Hepatocyte (in vitro differentiated cells): ENCODE results near the gene LEP. TPM values are rescaled to one million over a fixed set of nuclear protein-coding genes. Genes with fewer than 3 reads are reported as not detected.

Experiments
- DNase-seq: peaks from one replicate; pipeline ENCODE4 v3.0.0-alpha.2; 2016; ENCODE audit warnings: low spot score
- H2AFZ ChIP-seq: fragments of 200-600 bp; sonication (generic); 2 replicates; pipeline ENCODE4 v1.6.0; 2016; ENCODE audit warnings: antibody characterized with exemption, mild to moderate bottlenecking
- H3K27ac ChIP-seq: fragments of 200-600 bp; sonication (generic); 2 replicates; pipeline ENCODE4 v1.5.1; 2016; ENCODE audit warnings: mild to moderate bottlenecking
- H3K27me3 ChIP-seq: fragments of 200-600 bp; sonication (generic); 2 replicates; pipeline ENCODE4 v1.6.1; 2016
- H3K36me3 ChIP-seq: fragments of 200-600 bp; sonication (generic); replicated peaks from 2 replicates; pipeline ENCODE4 v1.5.1; 2016; ENCODE audit warnings: low read depth; ENCODE audit not compliant: insufficient read depth
- H3K4me1 ChIP-seq: fragments of 200-600 bp; sonication (generic); 2 replicates; pipeline ENCODE4 v1.5.1; 2016; ENCODE audit warnings: mild to moderate bottlenecking, moderate library complexity; ENCODE audit not compliant: insufficient read depth
- H3K4me2 ChIP-seq: fragments of 200-600 bp; sonication (generic); 2 replicates; pipeline ENCODE4 v1.6.0; 2016
- H3K4me3 ChIP-seq: fragments of 200-600 bp; sonication (generic); 2 replicates; pipeline ENCODE4 v1.5.1; 2016; ENCODE audit warnings: mild to moderate bottlenecking
- H3K79me2 ChIP-seq: fragments of 200-600 bp; sonication (generic); 2 replicates; pipeline ENCODE4 v1.6.0; 2017; ENCODE audit warnings: mild to moderate bottlenecking
- H3K9me2 ChIP-seq: fragments of 200-600 bp; sonication (generic); replicated peaks from 2 replicates; pipeline ENCODE4 v1.6.0; 2017; ENCODE audit warnings: mild to moderate bottlenecking; ENCODE audit not compliant: insufficient read depth
- H3K9me3 ChIP-seq: fragments of 200-600 bp; sonication (generic); 2 replicates; pipeline ENCODE4 v1.5.1; 2016; ENCODE audit warnings: low read depth, mild to moderate bottlenecking
- H4K20me1 ChIP-seq: fragments of 200-600 bp; sonication (generic); 2 replicates; pipeline ENCODE4 v1.6.0; 2016; ENCODE audit warnings: mild to moderate bottlenecking; ENCODE audit not compliant: insufficient read depth, poor library complexity, severe bottlenecking
- CTCF ChIP-seq: fragments of 200-600 bp; sonication (generic); IDR thresholded peaks from 2 replicates; pipeline ENCODE4 v1.5.1; 2016; ENCODE audit warnings: antibody characterized with exemption, mild to moderate bottlenecking; ENCODE audit not compliant: poor library complexity
- EZH2 ChIP-seq: fragments of 200-600 bp; sonication (generic); IDR thresholded peaks from 2 replicates; pipeline ENCODE4 v1.6.1; 2016; ENCODE audit warnings: antibody characterized with exemption, mild to moderate bottlenecking, borderline replicate concordance
- EZH2phosphoT487 ChIP-seq: fragments of 200-600 bp; sonication (generic); IDR thresholded peaks from one replicate; pipeline ENCODE4 v1.6.1; 2018; ENCODE audit warnings: antibody characterized with exemption, mild to moderate bottlenecking, low read depth, moderate library complexity; ENCODE audit not compliant: unreplicated experiment, severe bottlenecking
- whole genome bisulfite sequencing: methylation state at CpG from one replicate; pipeline ENCODE4 v1.1.6; 2016; ENCODE audit warnings: low lambda C conversion rate; ENCODE audit errors: missing lambda C conversion rate; 5-methylcytosine and 5-hydroxymethylcytosine counted together
- polyA plus RNA-seq: library from polyadenylated mRNA; unstranded; fragments of >200 nt; fragmentation: Nextera tagmentation; extraction: Ambion mirVana; gene quantifications from 2 replicates; pipeline ENCODE4 v1.2.1, GENCODE V29; 2016
- total RNA-seq: library from RNA; depleted of rRNA; stranded (reverse); fragments of >200 nt; gene quantifications from 2 replicates; pipeline ENCODE4 v1.2.3, GENCODE V29; 2014

The LEP gene
- total and polyA plus RNA-seq, 2 experiments from 2014 or later: not detected

GRCh38 chr7:128231677-128232076 lies 9.4 kb upstream of the LEP start:
- Histone ChIP-seq H3K4me2 (no peak overlapping the region), H3K79me2 (no peaks in the 10 kb centered on the region), H3K27ac (no peak overlapping the region), H3K4me3 (no peak overlapping the region), H3K4me1 (no peaks in the 10 kb centered on the region), H3K27me3 (no peaks in the 10 kb centered on the region), H2AFZ (no peak overlapping the region), H3K9me3 (no peaks in the 10 kb centered on the region), H3K36me3 (no peaks in the 10 kb centered on the region), H4K20me1 (no peaks in the 10 kb centered on the region), H3K9me2 (no peaks in the 10 kb centered on the region)
- DNase-seq: no peak
- WGBS: 93% methylated on average over 6 of the region's 6 CpGs
- no peak for TF ChIP-seq EZH2
- TF ChIP-seq EZH2phosphoT487: no peak
- TF ChIP-seq CTCF: no peak

- H4K20me1 ChIP-seq: no peaks in the 10 kb centered on the region
- no peak for DNase-seq
These were observed 7.6 kb upstream of the LEP start for GRCh38 chr7:128233471-128233870.

GRCh38 chr7:128234476-128235026 lies 6.5 kb upstream of the LEP start:
- no peaks in the 10 kb centered on the region for H3K9me3 ChIP-seq
- no peaks in the 10 kb centered on the region for H3K36me3 ChIP-seq
- WGBS: 83% methylated on average over 9 of the region's 9 CpGs
- no peaks in the 10 kb centered on the region for H3K27me3 ChIP-seq
- H3K4me1 ChIP-seq: no peaks in the 10 kb centered on the region
- no peak for TF ChIP-seq EZH2phosphoT487
- TF ChIP-seq CTCF: no peak
- no peaks in the 10 kb centered on the region for H3K79me2 ChIP-seq
- H3K4me2 ChIP-seq: no peak overlapping the region
- H2AFZ ChIP-seq: no peak overlapping the region
- H4K20me1 ChIP-seq: no peaks in the 10 kb centered on the region
- H3K4me3 ChIP-seq: no peak overlapping the region
- H3K9me2 ChIP-seq: no peaks in the 10 kb centered on the region
- DNase-seq: no peak
- H3K27ac ChIP-seq: no peak overlapping the region

More at GRCh38 chr7:128233471-128233870, 7.6 kb upstream of the LEP start:
- Histone ChIP-seq H3K36me3 (no peaks in the 10 kb centered on the region), H3K9me2 (no peaks in the 10 kb centered on the region), H3K4me1 (no peaks in the 10 kb centered on the region), H3K4me3 (no peak overlapping the region), H3K9me3 (no peaks in the 10 kb centered on the region), H3K27me3 (no peaks in the 10 kb centered on the region), H2AFZ (no peak overlapping the region), H3K4me2 (no peak overlapping the region), H3K79me2 (no peaks in the 10 kb centered on the region), H3K27ac (no peak overlapping the region)
- 75% methylated on average over 5 of the region's 5 CpGs for WGBS
- TF ChIP-seq EZH2 (no peak), CTCF (no peak), EZH2phosphoT487 (no peak)

- DNase-seq: no peak
- H3K27me3 ChIP-seq: no peaks in the 10 kb centered on the region
- H3K36me3 ChIP-seq: no peaks in the 10 kb centered on the region
- no peak overlapping the region for H3K4me2 ChIP-seq
- TF ChIP-seq EZH2 (no peak), EZH2phosphoT487 (no peak), CTCF (no peak)
- H3K9me2 ChIP-seq: no peaks in the 10 kb centered on the region
- H3K9me3 ChIP-seq: no peaks in the 10 kb centered on the region
- H3K4me1 ChIP-seq: no peaks in the 10 kb centered on the region
- 58% methylated on average over 7 of the region's 7 CpGs for WGBS
- H3K27ac ChIP-seq: no peak overlapping the region
- no peaks in the 10 kb centered on the region for H4K20me1 ChIP-seq
- H3K79me2 ChIP-seq: no peaks in the 10 kb centered on the region
- H3K4me3 ChIP-seq: no peak overlapping the region
- H2AFZ ChIP-seq: no peak overlapping the region
These were observed 5.6 kb upstream of the LEP start for GRCh38 chr7:128235471-128235870.
